HG02840 (cell line): Measurements from ENCODE around the gene OR4X1.
"Not testable (repeated sequence)": the region's sequence is repeated elsewhere in the genome, so short reads cannot be mapped to it uniquely, and the experiment has no call there.

ENCODE experiments used
- ATAC-seq: cut with Tn5 transposase; IDR thresholded peaks from one replicate; pipeline ENCODE4 v1.9.1; 2021; ENCODE audit warnings: mild to moderate bottlenecking, moderate library complexity, moderate number of reproducible peaks; ENCODE audit not compliant: unreplicated experiment, low FRiP score

The OR4X1 gene

GRCh38 chr11:48263423-48263911, at the start of gene OR4X1:
Gene OR4X1, plus strand, starts transcription at chr11:48263861. Its CDS starts 0 bp downstream, at chr11:48263861.
- ATAC-seq, result no peak

- no peak for ATAC-seq
Measured at GRCh38 chr11:48216510-48216909, 47.2 kb upstream of the OR4X1 start, which contains the start of gene OR4B1. Gene OR4B1, plus strand, starts transcription at chr11:48216810. Its CDS starts 0 bp downstream, at chr11:48216810.

GRCh38 chr11:48228761-48229160, 34.9 kb upstream of the OR4X1 start:
- ATAC-seq, result no peak

GRCh38 chr11:48230057-48230456, 33.6 kb upstream of the OR4X1 start:
- ATAC-seq, result not testable (repeated sequence)

DNA sequence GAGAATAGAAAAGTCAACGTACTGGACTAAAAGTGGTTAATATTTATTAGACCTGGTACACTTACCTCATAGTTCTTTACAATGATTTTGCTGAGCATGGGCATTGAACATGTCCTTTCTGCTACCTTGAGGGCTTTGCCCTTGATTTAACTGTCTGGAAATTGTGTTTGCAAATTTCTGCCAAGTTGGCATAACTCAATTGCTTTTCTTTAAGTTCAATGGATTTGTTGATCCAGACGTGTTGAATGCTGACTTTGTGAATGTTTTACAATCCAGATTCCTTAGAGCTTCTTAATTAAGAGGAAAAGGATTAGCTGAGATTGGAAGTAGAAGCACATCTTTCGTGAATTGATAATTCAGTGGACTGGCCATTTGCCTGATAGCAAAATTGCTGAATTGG, 25.9 kb upstream of the OR4X1 start:
- ATAC-seq, result no peak

DNA sequence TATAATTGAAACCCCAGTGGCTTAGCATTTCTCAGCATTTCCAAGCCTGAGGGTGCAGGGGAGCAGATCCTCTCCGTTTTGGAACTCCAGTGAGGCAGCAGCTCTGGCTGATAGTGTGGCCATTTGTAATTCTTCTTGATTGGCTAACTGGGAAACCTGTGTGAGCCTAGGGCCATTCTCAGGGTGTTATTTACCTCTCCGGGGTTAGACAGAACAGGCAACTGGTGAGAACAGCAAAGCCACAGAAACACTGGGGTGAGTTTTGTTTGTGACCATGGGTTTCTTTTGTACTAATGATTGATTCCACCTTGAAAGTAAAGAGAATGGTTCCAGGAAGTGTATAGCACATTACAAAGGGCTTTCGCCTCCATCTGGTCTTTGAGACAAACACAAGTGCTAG, 21.2 kb upstream of the OR4X1 start:
- ATAC-seq, result no peak

DNA sequence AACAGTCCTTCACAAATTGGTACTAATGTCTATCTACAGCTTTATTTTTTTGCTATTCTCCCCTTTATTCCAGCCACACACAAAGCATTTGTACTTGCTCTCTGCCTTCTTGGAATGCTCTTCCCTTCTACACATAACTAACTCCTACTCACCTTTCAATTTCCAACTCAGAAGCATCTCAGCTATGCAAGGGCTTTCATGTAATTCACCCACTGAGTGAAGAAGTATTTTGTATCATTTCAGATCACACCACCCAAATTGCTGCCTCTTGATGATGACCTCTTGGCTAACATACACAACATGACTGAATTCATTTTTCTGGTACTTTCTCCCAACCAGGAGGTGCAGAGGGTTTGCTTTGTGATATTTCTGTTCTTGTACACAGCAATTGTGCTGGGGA, 18.9 kb upstream of the OR4X1 start, which contains the start of gene OR4X2:
OR4X2 (plus strand) TSS at position 301 of the 400 bp plus-strand sequence; CDS start at position 301, 0 bp downstream.
- ATAC-seq, result no peak

DNA sequence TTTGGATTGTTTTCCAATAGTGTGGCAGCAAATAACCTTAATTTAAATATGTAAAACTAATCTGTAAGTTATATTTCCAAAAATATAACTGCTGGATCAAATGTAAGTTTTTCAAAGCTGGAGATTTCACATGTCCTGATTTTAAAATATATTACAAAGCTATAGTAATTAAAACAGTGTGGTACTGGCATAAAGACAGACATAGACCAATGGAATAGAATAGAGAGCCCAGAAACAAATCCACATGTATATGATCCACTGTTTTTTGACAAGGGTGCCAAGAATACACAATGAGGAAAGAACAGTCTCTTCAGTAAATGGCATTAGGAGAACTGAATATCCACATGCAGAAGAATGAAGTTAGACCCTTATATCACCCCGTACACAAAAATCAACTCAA, 14.8 kb upstream of the OR4X1 start:
- no peak for ATAC-seq

- no peak for ATAC-seq
Measured at GRCh38 chr11:48261600-48261999, 2.1 kb upstream of the OR4X1 start.

GRCh38 chr11:48270621-48271020, 7.0 kb downstream of the OR4X1 start:
- ATAC-seq, result no peak

DNA sequence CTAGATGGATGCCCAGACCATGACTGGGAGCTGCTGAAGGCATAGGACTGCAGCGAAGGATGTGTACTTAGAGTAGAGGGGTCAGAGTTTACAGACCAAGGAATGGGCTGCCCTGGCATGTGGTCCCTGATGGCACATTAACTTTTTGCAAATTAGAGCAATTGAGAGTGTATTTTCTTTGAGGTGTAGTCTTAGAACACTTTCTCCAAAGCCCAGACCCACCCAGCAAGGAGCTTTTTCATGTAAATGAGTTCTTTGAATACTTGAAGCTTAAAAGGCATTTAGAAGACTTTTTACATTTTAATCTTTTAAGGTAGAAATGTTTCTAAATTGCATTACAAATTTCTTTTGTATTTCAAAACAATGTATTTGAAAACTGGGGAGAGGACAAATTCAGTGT, 8.9 kb downstream of the OR4X1 start:
- no peak for ATAC-seq

DNA sequence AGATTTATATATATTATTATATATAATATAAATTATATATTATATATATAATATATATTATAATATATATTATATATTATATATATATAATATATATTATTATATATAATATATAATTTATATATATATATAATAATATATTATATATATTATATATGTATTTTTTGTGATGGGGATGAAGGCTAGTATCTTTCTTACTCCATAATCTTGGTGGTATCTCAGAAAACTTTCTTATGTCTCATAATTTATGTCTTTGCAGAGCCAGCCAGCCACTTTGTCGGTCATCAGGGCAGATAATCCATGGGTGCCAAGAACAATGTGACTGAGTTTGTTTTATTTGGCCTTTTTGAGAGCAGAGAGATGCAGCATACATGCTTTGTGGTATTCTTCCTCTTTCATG, 42.3 kb downstream of the OR4X1 start, which contains the start of gene OR4S1:
OR4S1 (plus strand) TSS at position 301 of the 400 bp plus-strand sequence; CDS start at position 301, 0 bp downstream.
- no peak for ATAC-seq

DNA sequence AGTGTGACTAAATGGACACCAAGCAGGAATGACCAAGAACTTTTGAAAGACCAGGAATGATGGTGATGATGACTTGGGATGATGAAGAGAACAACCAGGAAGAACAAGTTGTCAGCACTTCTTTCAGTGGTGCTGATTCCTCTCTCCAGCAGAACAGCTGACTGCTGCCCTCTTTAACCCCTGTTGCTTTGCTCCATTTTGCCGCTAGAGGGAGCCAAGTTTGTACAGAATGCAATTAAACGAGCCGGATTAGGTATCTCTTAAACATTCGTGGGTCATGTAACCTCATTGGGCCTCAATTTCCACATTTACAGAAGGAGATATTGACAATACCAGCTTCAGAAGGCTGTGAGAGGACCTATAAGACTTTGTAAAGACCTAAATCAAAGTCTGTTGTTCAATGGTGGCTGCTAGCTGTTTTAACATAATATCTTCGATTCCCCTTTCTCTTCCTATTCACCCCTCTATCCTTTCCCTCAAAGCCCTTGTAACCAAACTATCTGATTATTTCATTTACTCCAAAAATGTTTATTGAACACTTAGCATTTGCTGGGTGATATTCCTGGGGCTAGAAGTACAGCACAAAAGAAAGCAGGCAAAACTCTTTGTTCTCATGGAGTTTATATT, 44.2 kb downstream of the OR4X1 start:
- ATAC-seq, result peak; percentile 73

- ATAC-seq, result not testable (repeated sequence)
Measured at GRCh38 chr11:48313590-48313989, 49.9 kb downstream of the OR4X1 start.
